Esophagus squamous epithelium (tissue), 4 donors: ENCODE data around the gene RAB29.

Experiments
- POLR2A ChIP-seq, 4 donors: fragments of 450-650 bp; IDR thresholded peaks; one replicate each; pipeline ENCODE4 v1.6.1; 2017; ENCODE audit warnings: antibody characterized with exemption in 4 of 4, mild to moderate bottlenecking in 4 of 4, moderate library complexity in 3 of 4
- TF ChIP-seq, protein P1 (sequence below), 6 experiments: fragments of 450-650 bp in 4 of 6; fragments of 200-600 bp in 2 of 6; sonication (generic) in 2 of 6; IDR thresholded peaks; one replicate each; pipeline ENCODE4 v1.5.1; 2016 to 2019; ENCODE audit warnings: antibody characterized with exemption in 6 of 6, mild to moderate bottlenecking in 4 of 6, moderate library complexity in 4 of 6

DNA sequence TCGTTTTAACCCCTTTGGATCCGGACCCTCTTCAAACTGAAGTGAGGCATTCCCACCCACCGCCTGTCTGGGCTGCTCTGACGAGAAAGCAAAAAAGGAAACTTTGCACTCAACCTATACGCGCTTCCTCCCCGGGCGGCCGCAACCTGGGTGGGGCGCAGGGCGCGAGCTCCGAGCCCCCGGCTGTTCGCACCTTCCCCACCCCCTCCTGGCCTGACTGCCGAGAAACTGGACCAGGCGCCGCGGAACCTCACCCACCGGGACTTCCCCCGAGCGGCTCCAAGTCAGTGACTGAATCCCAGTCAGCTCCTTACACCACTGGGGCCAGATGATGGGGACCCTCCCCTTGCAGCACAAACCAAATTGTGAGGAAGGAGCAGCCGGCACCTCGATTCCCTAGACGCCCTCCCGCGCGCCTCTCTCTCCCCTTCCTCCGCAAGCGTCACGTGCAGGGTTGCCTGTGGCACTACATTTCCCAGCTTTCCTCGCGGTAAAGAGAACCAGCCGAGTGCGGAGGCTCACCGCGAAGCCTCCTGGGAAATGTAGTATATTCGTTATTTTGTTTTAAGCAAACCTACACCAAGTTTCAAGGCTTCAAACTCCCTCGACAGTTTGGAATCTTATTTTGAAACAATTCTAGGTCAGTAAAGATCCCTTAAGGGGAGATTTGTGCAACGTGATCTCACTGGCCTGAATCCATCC, at the start of gene RAB29:
- TF ChIP-seq POLR2A (IDR thresholded peaks at IDR 0.05): peak in 1 of 4 donors; percentile 56
- TF ChIP-seq, protein P1, sequence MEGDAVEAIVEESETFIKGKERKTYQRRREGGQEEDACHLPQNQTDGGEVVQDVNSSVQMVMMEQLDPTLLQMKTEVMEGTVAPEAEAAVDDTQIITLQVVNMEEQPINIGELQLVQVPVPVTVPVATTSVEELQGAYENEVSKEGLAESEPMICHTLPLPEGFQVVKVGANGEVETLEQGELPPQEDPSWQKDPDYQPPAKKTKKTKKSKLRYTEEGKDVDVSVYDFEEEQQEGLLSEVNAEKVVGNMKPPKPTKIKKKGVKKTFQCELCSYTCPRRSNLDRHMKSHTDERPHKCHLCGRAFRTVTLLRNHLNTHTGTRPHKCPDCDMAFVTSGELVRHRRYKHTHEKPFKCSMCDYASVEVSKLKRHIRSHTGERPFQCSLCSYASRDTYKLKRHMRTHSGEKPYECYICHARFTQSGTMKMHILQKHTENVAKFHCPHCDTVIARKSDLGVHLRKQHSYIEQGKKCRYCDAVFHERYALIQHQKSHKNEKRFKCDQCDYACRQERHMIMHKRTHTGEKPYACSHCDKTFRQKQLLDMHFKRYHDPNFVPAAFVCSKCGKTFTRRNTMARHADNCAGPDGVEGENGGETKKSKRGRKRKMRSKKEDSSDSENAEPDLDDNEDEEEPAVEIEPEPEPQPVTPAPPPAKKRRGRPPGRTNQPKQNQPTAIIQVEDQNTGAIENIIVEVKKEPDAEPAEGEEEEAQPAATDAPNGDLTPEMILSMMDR (IDR thresholded peaks at IDR 0.05): peak in 1 of 6 experiments; percentile 5
